ENCODE measurements around the gene DOP1B. TPM values are rescaled to one million over a fixed set of nuclear protein-coding genes. Genes with fewer than 3 reads are reported as not detected.
"Not testable (repeated sequence)": the region's sequence is repeated elsewhere in the genome, so short reads cannot be mapped to it uniquely, and the experiment has no call there.

DOP1B gene
- total RNA-seq, 1 experiment from 2014 or later, result 16.5 TPM

DNA sequence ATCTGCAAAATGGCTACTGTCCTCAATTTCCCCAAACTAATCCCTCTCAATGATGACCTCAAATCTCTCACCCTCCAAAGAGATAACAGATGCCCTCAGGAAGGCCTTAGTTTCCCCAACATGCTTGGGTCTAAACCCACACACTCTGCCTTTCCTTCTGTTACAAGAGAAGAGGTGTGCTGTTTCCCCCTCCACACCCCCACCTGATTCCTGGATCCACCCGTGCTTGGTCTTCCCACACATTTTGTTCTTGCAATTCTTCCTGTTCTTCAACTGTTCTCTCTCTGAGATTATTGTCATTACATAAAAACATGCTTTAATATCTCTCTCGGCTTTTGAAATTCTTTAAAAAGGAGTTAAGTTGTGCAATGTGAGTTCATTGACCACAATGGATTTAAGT, 27.4 kb upstream of the DOP1B start:
- H3K27ac ChIP-seq (ENCODE audit: low read depth, low read length, poor library complexity, severe bottlenecking), result no peak overlapping the region
- H3K4me1 ChIP-seq (ENCODE audit: insufficient read depth, low read length, poor library complexity, severe bottlenecking), result peaks cover under 1% of the 10 kb centered on the region
- no TSS peak for BruUV-seq (replicated peaks)
- H3K36me3 ChIP-seq (ENCODE audit: insufficient read depth, low read length, poor library complexity, severe bottlenecking), result no peaks in the 10 kb centered on the region
- H3K4me3 ChIP-seq (ENCODE audit: low read depth, low read length, poor library complexity, severe bottlenecking), result no peak overlapping the region
- H3K27me3 ChIP-seq (replicated peaks; ENCODE audit: insufficient read depth, low read depth, low read length, poor library complexity), result no peaks in the 10 kb centered on the region
- H3K9me3 ChIP-seq (ENCODE audit: low read depth, low read length, poor library complexity, severe bottlenecking), result no peaks in the 10 kb centered on the region
- DNase-seq (ENCODE audit: low spot score), result no peak
- POLR2A ChIA-PET (ENCODE audit: low non-redundant PET), result no interaction called here
- intact Hi-C loops (cut with micrococcal nuclease; ENCODE audit: unreplicated experiment), result no loop called here
- TF ChIP-seq EZH2 (IDR thresholded peaks at IDR 0.05; ENCODE audit: borderline replicate concordance, low read depth, low read length, poor library complexity, severe bottlenecking), result no peak
- TF ChIP-seq, protein P1, sequence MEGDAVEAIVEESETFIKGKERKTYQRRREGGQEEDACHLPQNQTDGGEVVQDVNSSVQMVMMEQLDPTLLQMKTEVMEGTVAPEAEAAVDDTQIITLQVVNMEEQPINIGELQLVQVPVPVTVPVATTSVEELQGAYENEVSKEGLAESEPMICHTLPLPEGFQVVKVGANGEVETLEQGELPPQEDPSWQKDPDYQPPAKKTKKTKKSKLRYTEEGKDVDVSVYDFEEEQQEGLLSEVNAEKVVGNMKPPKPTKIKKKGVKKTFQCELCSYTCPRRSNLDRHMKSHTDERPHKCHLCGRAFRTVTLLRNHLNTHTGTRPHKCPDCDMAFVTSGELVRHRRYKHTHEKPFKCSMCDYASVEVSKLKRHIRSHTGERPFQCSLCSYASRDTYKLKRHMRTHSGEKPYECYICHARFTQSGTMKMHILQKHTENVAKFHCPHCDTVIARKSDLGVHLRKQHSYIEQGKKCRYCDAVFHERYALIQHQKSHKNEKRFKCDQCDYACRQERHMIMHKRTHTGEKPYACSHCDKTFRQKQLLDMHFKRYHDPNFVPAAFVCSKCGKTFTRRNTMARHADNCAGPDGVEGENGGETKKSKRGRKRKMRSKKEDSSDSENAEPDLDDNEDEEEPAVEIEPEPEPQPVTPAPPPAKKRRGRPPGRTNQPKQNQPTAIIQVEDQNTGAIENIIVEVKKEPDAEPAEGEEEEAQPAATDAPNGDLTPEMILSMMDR (conservative IDR thresholded peaks at IDR 0.05; ENCODE audit: low read depth, low read length), result no peak
- CTCF ChIA-PET, result no interaction called here

DNA sequence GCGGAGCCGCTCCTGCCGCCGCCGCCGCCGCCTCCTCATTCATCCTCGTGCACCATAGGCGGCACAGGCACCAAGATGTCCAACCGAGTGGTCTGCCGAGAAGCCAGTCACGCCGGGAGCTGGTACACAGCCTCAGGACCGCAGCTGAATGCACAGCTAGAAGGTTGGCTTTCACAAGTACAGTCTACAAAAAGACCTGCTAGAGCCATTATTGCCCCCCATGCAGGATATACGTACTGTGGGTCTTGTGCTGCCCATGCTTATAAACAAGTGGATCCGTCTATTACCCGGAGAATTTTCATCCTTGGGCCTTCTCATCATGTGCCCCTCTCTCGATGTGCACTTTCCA, 26.2 kb upstream of the DOP1B start:
- BruUV-seq (replicated peaks); H3K36me3 ChIP-seq (ENCODE audit: insufficient read depth, low read length, poor library complexity, severe bottlenecking); intact Hi-C loops (cut with micrococcal nuclease; ENCODE audit: unreplicated experiment); DNase-seq (ENCODE audit: low spot score); POLR2A ChIA-PET (ENCODE audit: low non-redundant PET); H3K27me3 ChIP-seq (replicated peaks; ENCODE audit: insufficient read depth, low read depth, low read length, poor library complexity); H3K27ac ChIP-seq (ENCODE audit: low read depth, low read length, poor library complexity, severe bottlenecking); H3K4me1 ChIP-seq (ENCODE audit: insufficient read depth, low read length, poor library complexity, severe bottlenecking); H3K9me3 ChIP-seq (ENCODE audit: low read depth, low read length, poor library complexity, severe bottlenecking): not testable (repeated sequence)
- H3K4me3 ChIP-seq (ENCODE audit: low read depth, low read length, poor library complexity, severe bottlenecking), result peak overlapping the region; percentile 26
- CTCF ChIA-PET, result interaction anchor here (0.6 kb wide), 1 partner anchor 9 kb away, joined by 6 read pairs; no protein-coding TSS in a partner anchor

DNA sequence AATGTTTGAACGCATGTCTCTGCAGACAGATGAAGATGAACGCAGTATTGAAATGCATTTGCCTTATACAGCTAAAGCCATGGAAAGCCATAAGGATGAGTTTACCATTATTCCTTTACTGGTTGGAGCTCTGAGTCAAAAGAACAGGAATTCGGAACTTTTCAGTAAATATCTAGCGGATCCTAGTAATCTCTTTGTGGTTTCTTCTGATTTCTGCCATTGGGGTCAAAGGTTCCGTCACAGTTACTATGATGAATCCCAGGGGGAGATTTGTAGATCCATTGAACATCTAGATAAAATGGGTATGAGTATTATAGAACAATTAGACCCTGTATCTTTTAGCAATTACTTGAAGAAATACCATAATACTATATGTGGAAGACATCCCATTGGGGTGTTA, 25.8 kb upstream of the DOP1B start:
- intact Hi-C loops (cut with micrococcal nuclease; ENCODE audit: unreplicated experiment), result not testable (repeated sequence)

DNA sequence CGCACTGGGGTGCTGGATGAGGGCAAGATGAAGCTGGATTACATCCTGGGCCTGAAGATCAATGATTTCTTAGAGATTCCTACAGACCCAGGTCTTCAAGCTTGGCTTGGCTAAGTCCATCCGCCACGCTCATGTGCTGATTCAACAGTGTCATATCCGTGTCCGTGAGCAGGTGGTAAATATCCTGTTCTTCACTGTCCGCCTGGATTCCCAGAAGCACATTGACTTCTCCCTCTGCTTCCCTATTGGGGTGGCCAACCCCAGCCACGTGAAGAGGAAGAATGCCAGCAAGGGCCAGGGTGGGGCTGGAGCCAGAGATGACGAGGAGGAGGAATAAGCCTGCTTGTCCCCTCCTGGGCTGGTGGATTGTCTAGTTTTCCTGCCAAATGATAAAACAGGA, 23.9 kb upstream of the DOP1B start:
- DNase-seq (ENCODE audit: low spot score), result no peak
- no TSS peak for BruUV-seq (replicated peaks)
- H3K4me1 ChIP-seq (ENCODE audit: insufficient read depth, low read length, poor library complexity, severe bottlenecking), result peaks cover 15% of the 10 kb centered on the region
- H3K4me3 ChIP-seq (ENCODE audit: low read depth, low read length, poor library complexity, severe bottlenecking), result no peak overlapping the region
- no peaks in the 10 kb centered on the region for H3K36me3 ChIP-seq (ENCODE audit: insufficient read depth, low read length, poor library complexity, severe bottlenecking)
- ChIA-PET POLR2A (ENCODE audit: low non-redundant PET) (no interaction called here), CTCF (interaction anchor here (0.5 kb wide), 1 partner anchor 11 kb away, joined by 3 read pairs; no protein-coding TSS in a partner anchor)
- TF ChIP-seq, protein P1 (conservative IDR thresholded peaks at IDR 0.05; ENCODE audit: low read depth, low read length), result no peak
- no peak for TF ChIP-seq EZH2 (IDR thresholded peaks at IDR 0.05; ENCODE audit: borderline replicate concordance, low read depth, low read length, poor library complexity, severe bottlenecking)
- H3K9me3 ChIP-seq (ENCODE audit: low read depth, low read length, poor library complexity, severe bottlenecking), result no peaks in the 10 kb centered on the region
- H3K27ac ChIP-seq (ENCODE audit: low read depth, low read length, poor library complexity, severe bottlenecking), result no peak overlapping the region
- intact Hi-C loops (cut with micrococcal nuclease; ENCODE audit: unreplicated experiment), result no loop called here
- H3K27me3 ChIP-seq (replicated peaks; ENCODE audit: insufficient read depth, low read depth, low read length, poor library complexity), result no peaks in the 10 kb centered on the region

More for the DNA sequence above, 25.8 kb upstream of the DOP1B start:
- H3K36me3 ChIP-seq (ENCODE audit: insufficient read depth, low read length, poor library complexity, severe bottlenecking); H3K4me1 ChIP-seq (ENCODE audit: insufficient read depth, low read length, poor library complexity, severe bottlenecking); BruUV-seq (replicated peaks); H3K4me3 ChIP-seq (ENCODE audit: low read depth, low read length, poor library complexity, severe bottlenecking); H3K9me3 ChIP-seq (ENCODE audit: low read depth, low read length, poor library complexity, severe bottlenecking); H3K27me3 ChIP-seq (replicated peaks; ENCODE audit: insufficient read depth, low read depth, low read length, poor library complexity); H3K27ac ChIP-seq (ENCODE audit: low read depth, low read length, poor library complexity, severe bottlenecking); DNase-seq (ENCODE audit: low spot score); POLR2A ChIA-PET (ENCODE audit: low non-redundant PET): not testable (repeated sequence)
- CTCF ChIA-PET, result interaction anchor here (0.6 kb wide), 1 partner anchor 9 kb away, joined by 6 read pairs; no protein-coding TSS in a partner anchor

Measured in A673 (cell line).